D721Med (cell line): Measurements from ENCODE around the gene RUNDC3A.

Experiments
- DNase-seq: peaks from one replicate; pipeline ENCODE4 v3.0.0; 2011; ENCODE audit warnings: low spot score; ENCODE audit not compliant: insufficient read length
- FAIRE-seq: peaks from 2 replicates; lab custom pipeline; 2011; peaks lifted over from hg19 to GRCh38; lab: Jason Lieb, UNC
- TF ChIP-seq, protein P1 (sequence below): IDR thresholded peaks from 2 replicates; pipeline ENCODE4 v1.5.1; 2012; ENCODE audit warnings: mild to moderate bottlenecking, control low read depth; ENCODE audit not compliant: insufficient read depth; ENCODE audit errors: missing control alignments

Gene RUNDC3A

DNA sequence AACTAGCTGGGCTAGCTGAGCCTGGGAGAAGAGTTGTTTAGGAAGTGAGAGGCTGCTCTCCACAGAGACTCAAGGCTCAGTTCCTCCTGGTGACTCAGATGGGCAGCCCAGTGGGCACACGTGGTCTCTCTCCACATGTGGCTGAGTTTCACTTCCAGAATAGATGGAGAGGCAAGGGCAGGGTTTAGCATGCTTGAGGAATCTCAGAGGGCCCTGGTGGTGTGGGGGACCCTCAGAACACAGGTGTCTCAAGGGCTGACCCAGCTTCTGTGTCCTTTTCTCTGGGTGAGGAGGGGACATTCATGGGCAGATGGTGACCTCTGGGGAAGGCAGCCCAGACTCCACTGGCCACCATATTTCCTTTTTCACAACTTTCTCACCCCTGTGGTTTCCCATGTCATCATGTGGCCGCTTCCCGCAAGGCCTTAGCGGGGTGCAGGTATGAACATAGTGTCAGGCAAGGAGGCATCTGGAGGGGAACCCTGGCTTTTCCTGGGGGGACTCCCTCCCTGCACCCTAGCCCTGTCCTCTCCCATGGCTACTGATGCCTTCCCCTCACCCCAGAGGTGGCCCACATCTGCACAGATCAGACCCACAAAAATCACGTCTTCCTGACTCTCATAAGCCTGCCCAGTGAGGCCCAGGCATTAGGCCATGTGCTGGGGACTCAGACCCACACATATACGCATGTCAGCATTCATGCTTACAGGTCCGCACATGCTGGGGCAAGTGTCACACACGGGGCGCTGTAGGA, 40.0 kb downstream of the RUNDC3A start:
- DNase-seq = no peak
- TF ChIP-seq, protein P1, sequence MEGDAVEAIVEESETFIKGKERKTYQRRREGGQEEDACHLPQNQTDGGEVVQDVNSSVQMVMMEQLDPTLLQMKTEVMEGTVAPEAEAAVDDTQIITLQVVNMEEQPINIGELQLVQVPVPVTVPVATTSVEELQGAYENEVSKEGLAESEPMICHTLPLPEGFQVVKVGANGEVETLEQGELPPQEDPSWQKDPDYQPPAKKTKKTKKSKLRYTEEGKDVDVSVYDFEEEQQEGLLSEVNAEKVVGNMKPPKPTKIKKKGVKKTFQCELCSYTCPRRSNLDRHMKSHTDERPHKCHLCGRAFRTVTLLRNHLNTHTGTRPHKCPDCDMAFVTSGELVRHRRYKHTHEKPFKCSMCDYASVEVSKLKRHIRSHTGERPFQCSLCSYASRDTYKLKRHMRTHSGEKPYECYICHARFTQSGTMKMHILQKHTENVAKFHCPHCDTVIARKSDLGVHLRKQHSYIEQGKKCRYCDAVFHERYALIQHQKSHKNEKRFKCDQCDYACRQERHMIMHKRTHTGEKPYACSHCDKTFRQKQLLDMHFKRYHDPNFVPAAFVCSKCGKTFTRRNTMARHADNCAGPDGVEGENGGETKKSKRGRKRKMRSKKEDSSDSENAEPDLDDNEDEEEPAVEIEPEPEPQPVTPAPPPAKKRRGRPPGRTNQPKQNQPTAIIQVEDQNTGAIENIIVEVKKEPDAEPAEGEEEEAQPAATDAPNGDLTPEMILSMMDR = no peak
- FAIRE-seq = no peak

DNA sequence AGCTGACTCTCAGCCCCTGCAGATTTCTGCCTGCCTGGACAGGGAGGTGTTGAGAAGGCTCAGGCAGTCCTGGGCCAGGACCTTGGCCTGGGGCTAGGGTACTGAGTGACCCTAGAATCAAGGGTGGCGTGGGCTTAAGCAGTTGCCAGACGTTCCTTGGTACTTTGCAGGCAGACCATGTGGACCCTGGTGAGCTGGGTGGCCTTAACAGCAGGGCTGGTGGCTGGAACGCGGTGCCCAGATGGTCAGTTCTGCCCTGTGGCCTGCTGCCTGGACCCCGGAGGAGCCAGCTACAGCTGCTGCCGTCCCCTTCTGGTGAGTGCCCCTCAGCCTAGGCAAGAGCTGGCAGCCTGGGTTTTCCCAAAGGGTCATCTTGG, 40.6 kb downstream of the RUNDC3A start:
- TF ChIP-seq, protein P1 = no peak
- no peak for DNase-seq
- no peak for FAIRE-seq

DNA sequence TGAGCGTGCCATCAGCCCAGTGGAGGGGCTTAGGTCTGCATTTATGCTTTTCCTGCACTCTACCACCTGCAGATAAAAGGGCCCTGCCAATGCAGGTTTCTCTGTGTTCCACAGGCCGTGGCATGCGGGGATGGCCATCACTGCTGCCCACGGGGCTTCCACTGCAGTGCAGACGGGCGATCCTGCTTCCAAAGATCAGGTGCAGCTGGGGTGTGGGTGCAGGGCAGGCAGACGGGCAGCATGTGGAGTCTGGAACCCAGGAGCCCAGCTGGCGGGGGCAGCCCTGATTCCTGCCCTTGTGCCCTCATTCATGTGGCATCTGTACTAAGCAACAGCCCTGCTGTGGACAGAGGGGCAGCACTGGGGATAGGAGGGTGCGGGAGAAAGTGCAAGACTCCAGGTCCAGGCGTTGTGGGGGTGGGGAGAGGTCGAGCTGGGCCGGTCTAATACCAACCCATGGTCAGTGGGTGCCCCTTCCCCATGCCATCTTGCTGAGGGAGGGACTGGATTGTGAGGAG, 41.2 kb downstream of the RUNDC3A start:
- FAIRE-seq (no peak), DNase-seq (no peak)
- TF ChIP-seq, protein P1 = no peak

DNA sequence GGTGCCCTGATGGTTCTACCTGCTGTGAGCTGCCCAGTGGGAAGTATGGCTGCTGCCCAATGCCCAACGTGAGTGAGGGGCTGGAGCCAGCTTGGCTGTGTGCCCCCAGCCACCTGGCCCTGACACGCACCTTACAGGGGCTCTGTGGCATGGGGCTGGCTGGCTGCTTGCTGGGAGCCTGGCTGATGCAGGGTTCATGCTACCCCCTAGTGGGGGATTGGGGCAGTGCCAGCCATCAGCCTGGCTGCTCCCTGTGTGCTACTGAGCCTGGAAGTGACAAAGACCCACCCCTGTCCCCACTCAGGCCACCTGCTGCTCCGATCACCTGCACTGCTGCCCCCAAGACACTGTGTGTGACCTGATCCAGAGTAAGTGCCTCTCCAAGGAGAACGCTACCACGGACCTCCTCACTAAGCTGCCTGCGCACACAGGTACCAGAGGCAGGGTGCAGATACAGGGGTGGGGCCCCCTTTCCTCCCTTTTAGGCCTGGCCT, 42.4 kb downstream of the RUNDC3A start:
- no peak for FAIRE-seq
- peak; percentile 98 for DNase-seq
- TF ChIP-seq, protein P1 = peak; percentile 78

DNA sequence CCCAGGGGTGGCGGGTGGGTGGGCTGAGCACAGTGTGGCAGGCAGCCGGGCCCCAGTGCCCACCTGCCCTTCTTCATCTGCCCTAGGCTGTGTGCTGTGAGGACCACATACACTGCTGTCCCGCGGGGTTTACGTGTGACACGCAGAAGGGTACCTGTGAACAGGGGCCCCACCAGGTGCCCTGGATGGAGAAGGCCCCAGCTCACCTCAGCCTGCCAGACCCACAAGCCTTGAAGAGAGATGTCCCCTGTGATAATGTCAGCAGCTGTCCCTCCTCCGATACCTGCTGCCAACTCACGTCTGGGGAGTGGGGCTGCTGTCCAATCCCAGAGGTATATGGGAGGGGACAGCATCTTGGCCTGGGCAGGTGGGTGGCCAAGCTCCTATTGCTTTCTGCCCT, 43.1 kb downstream of the RUNDC3A start:
- no peak for DNase-seq
- no peak for FAIRE-seq
- TF ChIP-seq, protein P1 = no peak

DNA sequence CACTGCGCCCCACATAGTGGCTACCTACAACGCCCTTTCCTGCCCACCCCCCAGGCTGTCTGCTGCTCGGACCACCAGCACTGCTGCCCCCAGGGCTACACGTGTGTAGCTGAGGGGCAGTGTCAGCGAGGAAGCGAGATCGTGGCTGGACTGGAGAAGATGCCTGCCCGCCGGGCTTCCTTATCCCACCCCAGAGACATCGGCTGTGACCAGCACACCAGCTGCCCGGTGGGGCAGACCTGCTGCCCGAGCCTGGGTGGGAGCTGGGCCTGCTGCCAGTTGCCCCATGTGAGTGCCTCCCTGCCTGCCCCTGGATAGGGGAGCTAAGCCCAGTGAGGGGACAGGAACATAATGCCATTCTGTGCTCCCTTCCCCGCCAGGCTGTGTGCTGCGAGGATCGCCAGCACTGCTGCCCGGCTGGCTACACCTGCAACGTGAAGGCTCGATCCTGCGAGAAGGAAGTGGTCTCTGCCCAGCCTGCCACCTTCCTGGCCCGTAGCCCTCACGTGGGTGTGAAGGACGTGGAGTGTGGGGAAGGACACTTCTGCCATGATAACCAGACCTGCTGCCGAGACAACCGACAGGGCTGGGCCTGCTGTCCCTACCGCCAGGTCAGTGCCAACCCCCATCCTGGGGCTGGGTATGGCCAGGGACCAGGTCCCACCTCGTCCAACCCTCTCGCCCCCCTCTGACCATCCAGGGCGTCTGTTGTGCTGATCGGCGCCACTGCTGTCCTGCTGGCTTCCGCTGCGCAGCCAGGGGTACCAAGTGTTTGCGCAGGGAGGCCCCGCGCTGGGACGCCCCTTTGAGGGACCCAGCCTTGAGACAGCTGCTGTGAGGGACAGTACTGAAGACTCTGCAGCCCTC, 43.8 kb downstream of the RUNDC3A start:
- FAIRE-seq (no peak), DNase-seq (no peak)
- TF ChIP-seq, protein P1 = no peak
